NCI-H526 (cell line): Measurements from ENCODE around the gene SERPINA9.
A peak's percentile ranks its signal among the peaks of the same experiment; 100 is the strongest.
"Not testable (repeated sequence)": the region's sequence is repeated elsewhere in the genome, so short reads cannot be mapped to it uniquely, and the experiment has no call there.

Source experiments
- DNase-seq, 2 experiments: peaks; one replicate each; lab custom pipeline; 2025; lab: John Stamatoyannopoulos, UW

The SERPINA9 gene

DNA sequence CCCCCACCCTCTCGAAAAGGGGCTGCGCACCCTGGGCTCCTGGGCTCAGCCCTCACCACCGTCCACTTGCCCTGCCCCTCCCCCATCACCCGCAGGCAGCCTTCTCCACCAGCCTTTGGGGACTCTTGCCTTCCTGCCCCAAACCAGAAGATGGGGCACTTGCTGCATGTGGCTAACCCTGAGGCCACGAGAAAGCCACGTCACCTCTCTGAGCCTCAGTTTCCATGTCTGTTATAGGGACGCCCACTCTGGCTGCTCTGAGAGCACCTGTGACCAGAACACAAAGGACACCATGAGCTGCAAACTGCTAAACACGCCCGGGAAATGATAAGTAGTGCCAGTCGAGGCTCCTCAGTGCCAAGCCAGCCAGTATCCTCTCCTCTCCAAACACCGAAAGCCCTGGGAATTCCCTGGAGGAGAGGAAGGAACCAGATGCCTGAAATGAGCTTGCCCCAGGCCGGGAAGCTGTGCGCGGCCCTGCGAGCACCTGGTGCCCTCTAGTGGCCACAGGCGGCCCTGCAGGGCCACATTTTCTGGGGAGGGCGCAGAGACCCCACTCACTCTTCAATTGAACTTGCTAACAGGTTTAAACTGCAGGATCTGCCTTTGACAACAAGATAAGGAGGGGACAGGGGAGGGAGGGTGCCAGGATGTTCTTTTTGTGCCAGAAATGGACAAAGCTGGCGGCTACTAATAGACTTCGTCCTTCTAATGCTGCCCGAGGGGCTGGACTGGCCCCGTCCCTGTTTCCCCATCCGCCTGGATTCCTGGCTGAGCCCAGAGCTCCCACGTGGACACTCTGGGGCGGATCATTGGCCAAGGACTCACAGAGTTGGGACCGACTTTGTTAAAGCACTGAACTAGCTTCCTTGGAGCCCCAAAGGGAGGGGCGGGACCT, 10.2 kb upstream of the SERPINA9 start:
- DNase-seq = peak; percentile 73 to 81

DNA sequence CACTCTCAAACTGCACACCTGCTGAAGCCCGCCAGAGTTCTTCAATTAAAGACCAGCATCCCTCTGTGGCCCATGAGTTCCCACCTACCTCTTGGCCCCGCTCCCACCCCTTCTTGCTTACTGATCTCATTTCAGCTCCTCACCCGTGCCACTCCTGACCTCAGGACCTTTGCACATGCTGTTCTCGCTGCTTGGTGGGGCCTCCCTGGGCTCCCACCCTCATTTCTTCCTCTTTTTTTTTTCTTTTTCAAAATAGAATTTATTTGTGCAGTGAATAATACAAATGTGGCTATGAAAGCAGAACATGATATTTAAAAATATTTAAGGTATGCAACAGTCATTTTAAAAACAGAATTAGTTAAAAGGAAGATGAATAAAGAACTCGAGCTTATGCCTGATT, 8.5 kb upstream of the SERPINA9 start:
- no peak for DNase-seq

DNA sequence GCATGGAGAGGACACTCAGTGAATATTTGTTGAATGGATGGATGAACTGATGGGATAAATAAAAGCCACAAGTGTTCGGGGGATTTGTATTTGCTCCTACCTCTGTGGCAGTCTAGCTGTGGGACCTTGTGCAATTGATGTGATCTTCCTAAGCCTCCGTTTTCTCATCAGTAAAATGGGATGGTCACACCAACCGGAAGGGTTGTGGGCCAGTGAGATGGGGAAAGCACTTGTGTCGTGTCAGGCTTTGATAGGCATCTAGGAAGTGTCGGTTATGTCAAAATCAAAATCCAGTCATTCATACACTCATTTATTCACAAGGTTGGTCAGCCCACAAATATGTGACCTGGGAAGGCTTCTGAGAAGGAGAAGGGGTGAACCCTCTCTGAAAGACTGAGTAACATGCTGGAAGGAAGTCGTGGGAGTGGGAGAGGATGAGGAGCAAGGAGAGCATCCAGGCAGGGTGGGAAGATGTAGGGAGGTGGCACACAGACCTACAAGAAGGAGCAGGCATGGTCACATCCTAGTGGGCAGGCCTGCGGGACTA, 7.8 kb upstream of the SERPINA9 start:
- DNase-seq = no peak

DNA sequence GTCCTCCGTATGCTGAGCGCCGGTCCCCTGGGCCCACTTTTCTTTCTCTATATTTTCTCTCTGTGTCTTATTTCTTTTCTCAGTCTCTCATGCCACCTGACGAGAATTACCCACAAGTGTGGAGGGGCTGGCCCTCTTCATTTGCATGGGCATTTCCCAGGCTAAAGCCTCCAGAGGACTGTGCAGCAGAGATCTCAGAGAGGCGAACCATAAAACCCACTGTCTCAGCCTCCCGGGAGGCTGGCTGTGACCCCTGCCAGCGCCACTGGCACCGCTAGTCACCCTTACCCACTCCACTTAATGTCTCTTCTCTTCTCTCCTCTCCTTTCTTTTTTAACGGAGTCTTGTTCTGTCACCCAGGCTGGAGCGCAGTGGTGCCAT, 7.1 kb upstream of the SERPINA9 start:
- DNase-seq = peak in 1 of 2 experiments; percentile 29

DNA sequence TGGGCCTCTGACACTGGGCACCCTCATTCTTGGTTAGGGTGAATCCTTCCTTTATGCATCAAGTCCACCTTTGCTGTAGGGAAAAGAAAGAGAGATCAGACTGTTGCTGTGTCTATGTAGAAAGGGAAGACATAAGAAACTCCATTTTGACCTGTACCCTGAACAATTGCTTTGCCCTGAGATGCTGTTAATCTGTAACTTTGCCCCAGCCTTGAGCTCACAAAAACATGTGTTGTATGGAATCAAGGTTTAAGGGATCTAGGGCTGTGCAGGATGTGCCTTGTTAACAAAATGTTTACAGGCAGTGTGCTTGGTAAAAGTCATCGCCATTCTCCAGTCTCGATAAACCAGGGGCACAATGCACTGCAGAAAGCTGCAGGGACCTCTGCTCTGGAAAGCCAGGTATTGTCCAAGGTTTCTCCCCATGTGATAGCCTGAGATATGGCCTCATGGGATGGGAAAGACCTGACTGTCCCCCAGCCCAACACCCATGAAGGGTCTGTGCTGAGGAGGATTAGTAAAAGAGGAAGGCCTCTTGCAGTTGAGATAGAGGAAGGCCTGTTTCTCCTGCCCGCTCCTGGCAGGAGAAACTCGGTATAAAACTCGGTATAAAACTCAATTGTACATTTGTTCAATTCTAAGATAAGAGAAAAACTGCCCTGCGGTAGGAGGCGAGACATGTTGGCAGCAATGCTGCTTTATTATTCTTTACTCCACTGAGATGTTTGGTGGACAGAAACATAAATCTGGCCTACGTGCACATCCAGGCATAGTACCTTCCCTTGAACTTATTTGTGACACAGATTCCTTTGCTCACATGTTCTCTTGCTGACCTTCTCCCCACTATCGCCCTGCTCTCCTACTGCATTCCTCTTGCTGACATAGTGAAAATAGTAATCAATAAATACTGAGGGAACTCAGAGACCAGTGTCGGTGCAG, 6.4 kb upstream of the SERPINA9 start:
- DNase-seq = not testable (repeated sequence)

DNA sequence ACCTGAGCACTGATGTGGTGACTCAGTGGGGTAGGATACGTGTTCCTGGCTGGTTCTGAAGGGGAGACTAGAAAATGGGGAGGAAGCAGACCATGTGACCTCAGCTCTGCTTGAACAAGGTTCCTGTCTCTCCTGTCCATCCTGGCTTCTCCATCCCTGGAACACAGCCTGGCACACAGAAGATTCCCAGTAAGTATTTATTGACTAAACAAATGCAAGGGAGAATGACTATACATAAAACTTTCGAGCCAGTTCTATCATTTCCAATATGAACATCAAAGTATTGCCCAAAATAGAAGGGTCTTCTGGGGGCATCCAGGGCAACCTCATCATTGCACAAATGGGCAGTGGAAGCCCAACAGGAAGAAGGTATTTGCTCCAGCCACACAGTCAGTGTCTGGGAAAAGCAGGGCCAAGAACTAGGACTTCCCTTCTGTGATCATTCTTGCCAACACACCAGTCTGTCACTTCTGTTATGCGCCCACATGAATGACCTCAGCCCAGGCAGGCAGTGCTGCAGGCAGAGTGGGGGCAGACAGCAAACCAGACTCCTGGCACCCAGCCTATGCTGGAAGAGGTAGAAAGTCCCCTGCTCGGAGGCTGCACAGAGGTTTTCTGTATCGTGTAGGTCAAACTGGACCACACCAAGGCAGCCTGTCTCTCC, 5.6 kb upstream of the SERPINA9 start:
- DNase-seq = no peak

DNA sequence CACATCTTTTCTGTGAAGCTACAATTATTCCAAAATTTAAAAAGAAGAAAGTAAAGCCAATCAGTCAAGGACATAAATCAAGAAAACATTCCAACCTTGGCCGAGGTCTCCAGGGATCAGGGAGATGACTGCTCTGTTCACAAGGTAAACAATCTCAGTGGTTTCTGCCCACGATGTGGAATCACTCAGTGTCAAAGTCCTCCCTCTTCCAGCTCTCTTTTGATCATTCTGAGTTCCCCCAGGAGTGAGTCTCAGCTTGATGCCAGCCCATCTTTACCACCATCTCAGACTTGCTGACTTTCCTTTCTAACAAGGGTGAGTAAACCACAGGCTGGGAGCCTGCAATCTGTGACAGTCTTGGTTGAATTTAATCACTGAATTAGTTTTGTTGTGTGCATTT, 4.8 kb upstream of the SERPINA9 start:
- DNase-seq = no peak

DNA sequence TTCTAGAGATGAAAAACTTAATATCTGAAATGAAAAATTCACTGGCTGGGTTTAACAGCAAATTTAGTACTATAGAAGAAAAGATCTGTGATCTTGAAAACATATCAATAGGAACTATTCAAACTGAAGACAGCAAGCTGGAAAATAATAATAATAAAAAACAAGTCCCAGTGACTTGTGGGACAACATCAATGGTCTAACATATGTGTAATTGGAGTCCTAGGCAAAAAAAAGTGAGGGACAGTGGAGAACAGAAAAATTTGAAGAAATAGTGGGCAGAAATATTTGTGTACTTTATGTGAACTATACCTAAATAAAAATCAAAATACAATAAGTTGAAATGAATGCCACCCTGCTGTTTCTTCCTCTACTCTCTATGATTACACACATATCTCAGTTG, 2.4 kb upstream of the SERPINA9 start:
- no peak for DNase-seq

DNA sequence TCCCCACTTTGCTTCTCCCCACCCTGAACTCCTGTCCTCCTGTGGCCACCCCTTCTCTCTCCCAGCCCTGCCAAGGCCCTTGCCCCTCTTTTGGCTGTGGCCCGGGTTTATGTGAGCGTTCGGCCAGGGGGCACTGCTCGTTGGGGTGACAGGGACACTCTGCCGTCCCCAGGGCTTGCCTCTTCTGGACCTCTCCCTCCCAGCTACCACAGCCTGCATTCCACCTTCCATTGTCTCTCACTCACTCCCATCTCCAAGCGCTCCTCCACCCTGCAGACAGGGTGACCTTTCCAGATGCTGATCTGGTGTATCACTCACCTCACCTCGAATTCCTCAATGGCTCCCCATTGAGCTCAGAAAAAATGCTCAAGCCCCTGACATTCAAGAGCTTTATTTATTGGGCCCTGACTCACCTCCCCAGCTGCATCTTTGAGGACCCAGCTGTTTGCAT, 1.4 kb downstream of the SERPINA9 start:
- DNase-seq = no peak

DNA sequence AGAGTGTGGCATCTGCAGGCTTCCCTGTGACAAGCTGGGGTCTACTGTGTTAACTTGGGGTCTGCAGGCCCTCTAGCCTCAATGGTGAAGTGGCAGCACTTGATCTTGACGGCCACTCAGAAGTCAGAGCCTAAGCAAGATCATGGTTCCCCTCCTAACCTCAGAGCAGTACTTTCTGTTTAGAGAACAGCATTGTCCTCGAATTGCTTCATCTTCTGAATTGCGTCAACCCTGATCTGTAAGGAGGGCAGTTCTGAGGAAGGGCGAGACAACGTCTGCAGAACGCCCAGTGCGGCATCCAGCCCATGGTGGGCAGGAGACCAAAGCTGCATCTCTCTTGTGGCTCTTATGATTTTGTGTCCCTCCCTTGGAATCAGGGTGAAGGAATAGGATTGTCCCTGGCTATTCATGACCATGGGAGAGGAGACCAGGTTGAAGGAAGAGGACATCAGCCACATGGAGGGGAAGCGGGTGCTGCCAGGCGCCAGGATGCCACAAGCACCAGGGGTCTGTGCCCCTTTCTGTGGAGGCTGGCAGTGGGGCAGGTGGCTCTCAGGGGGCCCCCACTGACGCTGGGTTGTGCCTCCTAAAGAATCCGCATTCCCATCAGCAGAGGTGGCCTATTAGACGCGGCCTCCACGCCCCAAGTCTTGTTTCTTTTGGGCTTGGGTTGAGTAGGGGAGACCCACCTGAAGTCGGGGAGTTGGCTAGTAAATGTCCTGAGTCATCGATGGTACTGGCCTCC, 2.2 kb downstream of the SERPINA9 start:
- no peak for DNase-seq

DNA sequence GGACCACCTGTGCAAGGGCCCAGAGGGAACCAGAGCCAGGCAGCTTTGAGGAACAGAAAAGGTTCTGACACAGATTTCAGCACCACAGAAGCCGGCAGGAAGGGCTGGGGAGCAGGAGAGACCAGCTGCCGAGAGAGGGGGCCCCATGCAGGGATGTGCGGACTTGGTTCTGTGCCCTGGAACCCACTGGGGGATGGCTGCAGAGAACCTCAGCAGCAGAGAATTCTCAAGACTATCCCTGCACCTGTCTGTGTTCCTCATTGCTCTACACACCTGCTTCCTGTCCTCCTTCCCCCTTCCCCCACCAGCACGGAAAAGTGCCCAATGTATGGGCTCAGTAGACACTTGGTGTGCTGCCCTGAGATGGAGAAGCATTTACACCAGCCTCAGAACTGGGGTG, 3.2 kb downstream of the SERPINA9 start:
- DNase-seq = no peak

DNA sequence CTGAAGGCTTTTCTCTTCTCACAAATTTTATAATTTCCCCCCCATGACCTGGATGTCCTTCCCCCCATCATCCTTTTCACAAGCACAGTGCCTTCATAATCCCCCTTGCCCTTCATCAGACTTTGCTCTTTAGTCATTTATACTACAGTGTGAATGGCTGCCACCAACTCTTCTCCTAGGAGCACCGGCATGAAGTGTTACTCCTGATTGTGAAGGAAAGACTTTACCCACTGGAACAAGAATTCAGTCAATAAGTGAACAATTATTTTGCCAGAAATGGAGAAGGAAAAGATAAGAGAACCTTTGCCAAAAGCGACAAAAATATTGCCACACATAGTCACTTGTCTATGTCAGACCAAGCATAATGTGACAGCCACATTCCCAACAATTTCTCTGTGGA, 5.0 kb downstream of the SERPINA9 start:
- DNase-seq = no peak

DNA sequence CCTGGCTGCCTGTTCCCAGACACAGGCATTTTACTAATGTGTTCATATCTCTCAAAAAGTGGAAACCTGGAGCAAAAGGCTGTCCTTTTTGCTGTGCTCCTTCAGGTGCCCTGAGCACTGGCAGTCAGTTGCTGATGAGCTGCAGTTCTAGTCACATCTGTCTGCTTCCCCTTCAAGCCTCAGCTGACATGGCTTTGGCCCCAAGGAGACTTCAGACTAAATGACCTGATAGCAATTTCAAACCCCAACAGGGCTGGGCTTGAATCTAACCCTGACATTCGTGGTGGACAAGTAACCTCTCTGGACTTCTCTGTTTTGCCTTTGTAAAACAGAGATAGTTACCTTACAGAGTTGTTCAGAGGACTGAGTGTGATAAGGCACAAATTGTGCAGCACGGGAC, 5.7 kb downstream of the SERPINA9 start:
- no peak for DNase-seq

DNA sequence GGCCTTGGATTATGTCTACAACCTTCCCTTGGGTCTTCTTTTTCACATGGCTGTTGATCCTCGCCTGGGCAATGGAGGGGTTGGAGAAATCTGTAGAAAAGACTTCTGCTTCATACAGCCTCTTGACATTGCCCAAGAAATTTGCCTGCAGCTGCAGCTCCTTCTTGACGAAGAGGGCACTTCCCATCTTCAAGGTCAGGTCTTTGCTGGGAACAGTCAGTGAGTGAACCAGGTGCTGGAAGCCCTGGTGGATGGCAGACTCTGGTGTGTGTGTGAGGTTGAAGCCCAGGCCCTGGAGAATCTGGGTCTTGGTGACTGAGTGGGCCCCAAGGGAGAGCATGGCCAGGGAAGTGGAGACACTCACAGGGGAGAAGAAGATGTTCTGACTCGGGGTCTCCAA, 6.7 kb downstream of the SERPINA9 start:
- no peak for DNase-seq

DNA sequence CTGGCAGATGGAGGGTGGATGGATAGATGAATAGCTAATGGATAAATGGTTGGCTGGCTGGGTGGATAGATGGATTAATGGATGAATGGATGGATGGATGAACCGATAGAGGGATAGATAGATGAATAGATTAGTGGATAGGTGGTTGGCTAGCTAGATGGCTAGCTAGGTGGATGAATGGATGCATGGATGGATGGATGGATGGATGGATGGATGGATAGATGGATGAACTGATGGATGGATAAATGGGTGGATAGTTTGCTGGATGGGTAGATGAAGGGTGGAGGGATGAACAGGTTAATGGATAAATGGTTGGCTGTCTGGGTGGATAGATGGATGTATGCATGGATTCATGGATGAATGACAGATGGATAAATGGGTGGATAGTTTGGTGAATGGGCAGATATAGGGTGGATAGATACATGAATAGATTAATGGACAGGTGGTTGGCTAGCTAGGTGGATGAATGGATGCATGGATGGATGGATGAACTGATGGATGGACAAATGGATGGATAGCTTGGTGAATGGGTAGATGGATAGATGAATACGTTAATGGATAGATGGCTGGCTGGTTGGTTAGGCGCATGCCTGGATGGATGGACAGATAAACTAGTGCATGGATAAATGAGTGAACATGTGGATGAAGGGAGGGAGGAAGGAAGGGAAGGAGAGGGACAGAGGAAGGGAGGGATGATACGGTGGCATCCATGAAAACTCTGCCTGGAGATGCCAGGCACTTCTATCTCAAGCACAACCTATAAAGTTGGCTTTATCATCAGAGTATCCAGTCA, 8.1 kb downstream of the SERPINA9 start:
- no peak for DNase-seq

DNA sequence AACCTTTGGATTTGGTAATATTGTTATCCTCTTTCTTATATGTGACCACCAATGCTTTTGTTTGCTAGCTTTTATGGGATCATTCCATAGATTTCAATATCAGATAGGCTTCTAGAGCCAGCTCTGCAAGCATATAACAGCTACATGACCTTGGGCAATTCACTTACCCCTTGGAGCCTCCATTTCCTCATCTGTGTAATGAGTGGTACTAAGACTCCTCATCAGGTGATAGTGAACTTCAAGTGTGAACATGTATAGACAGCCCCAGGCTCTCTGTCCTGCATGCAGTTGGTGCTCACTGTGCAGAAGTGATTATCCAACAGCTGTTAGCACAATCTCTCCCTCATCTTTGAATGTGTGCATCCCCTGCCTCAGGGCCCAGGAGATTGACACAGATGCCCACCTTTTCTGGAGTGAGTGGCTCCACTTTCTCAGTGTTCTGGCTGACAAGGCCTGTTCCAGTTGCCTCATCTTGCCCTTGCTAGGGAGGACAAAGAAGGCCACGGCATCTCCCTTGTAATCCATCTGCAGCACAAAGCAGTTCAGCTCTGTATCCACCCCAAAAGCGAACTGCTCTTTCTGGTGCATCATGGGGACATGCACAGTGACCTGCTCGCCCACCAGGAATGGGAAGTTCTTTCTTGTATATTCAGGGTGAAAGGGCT, 9.2 kb downstream of the SERPINA9 start:
- DNase-seq = no peak

DNA sequence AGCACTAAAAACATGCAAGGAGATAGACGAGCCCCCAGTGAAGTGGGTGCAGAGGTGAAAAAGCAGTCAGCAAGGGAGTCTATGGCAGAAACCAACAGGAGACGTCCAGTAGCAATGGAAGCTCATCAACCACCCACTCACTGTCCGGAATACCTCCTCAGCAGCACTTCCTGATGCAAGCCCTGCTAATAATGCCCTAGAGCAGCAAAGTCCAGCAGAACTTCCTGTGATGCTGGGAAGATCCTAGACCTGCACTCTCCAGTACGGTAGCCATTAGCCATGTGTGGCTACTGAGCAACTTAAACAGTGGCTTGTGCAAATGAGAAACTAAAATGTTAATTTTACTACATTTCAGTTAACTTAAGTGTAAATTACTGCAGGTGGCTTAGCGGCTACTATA, 11.0 kb downstream of the SERPINA9 start:
- DNase-seq = no peak

DNA sequence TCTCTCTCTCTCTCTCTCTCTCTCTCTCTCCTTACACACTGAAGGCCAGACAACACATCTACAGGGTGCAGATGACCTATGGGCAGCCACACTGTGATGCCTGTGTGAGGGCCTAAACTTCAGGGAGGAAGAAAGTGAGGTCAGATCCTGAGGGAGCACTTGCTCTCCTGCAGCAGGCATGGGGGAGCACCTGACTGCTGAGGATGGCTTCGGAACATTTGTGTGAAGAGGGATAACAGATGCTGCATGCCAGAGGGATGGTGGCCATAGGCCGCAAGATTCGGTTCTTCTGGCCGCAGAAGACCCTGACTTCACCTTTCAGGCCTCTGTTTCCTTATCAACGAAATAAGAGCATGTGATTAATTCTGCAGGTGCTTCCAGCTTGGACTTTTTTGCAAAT, 11.7 kb downstream of the SERPINA9 start:
- no peak for DNase-seq

DNA sequence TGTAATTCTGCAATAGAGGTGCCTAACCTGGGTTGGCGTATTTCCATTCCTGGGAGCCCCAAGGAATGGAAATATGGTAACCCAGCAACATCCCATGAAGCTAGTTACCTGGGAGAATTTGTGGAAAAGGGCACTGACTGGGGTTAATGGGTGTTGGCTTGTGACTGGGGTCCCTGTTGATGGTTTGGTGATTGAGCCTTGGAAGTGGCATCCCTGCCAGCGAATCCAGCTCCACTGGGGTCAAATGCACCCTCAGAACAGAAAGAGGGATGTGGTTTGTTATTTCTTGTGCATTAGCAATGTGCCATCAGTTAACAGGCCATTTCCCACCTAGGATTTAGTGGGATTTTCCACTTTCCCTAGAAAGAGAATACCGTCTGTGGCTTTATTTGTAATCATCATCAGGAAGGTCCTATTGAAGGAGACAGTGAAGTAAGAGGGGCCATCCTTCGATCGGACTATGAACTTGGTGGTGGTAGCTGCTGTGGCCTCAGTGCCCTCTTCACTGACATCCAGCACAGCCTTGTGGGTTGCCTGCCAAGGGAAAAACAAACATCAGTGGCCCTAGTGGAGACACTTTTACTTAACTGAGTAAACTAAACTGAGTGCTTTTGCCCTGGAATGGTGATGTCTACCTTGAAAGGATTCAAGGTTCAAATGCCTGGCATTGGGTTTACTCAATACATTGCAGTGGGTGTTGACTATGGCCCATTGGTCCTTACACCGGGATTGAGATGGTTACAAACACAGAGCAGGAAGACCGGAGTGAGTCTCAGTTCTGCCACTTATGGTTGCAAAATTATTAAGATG, 13.0 kb downstream of the SERPINA9 start:
- DNase-seq = no peak
